ENCODE results near the gene PTBP1.

GRCh38 chr19:850221-850978, 53.1 kb downstream of the PTBP1 start:
- no peak for TF ChIP-seq HDAC2 (CRISPR knock-in tag; IDR thresholded peaks at IDR 0.05)
- no peak for TF ChIP-seq ZNF230 (CRISPR knock-in tag; IDR thresholded peaks at IDR 0.05)
- TF ChIP-seq, protein P1, sequence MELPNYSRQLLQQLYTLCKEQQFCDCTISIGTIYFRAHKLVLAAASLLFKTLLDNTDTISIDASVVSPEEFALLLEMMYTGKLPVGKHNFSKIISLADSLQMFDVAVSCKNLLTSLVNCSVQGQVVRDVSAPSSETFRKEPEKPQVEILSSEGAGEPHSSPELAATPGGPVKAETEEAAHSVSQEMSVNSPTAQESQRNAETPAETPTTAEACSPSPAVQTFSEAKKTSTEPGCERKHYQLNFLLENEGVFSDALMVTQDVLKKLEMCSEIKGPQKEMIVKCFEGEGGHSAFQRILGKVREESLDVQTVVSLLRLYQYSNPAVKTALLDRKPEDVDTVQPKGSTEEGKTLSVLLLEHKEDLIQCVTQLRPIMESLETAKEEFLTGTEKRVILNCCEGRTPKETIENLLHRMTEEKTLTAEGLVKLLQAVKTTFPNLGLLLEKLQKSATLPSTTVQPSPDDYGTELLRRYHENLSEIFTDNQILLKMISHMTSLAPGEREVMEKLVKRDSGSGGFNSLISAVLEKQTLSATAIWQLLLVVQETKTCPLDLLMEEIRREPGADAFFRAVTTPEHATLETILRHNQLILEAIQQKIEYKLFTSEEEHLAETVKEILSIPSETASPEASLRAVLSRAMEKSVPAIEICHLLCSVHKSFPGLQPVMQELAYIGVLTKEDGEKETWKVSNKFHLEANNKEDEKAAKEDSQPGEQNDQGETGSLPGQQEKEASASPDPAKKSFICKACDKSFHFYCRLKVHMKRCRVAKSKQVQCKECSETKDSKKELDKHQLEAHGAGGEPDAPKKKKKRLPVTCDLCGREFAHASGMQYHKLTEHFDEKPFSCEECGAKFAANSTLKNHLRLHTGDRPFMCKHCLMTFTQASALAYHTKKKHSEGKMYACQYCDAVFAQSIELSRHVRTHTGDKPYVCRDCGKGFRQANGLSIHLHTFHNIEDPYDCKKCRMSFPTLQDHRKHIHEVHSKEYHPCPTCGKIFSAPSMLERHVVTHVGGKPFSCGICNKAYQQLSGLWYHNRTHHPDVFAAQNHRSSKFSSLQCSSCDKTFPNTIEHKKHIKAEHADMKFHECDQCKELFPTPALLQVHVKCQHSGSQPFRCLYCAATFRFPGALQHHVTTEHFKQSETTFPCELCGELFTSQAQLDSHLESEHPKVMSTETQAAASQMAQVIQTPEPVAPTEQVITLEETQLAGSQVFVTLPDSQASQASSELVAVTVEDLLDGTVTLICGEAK (IDR thresholded peaks at IDR 0.05) = no peak
- TF ChIP-seq, protein P1 (CRISPR knock-in tag; IDR thresholded peaks at IDR 0.05) = no peak
- no peak for TF ChIP-seq JUND (CRISPR knock-in tag; IDR thresholded peaks at IDR 0.05)
